ENCODE results near the gene OBP2B.
A peak's percentile ranks its signal among the peaks of the same experiment; 100 is the strongest.

- no peak for TF ChIP-seq POLR2A (IDR thresholded peaks at IDR 0.05)
- TF ChIP-seq, protein P1, sequence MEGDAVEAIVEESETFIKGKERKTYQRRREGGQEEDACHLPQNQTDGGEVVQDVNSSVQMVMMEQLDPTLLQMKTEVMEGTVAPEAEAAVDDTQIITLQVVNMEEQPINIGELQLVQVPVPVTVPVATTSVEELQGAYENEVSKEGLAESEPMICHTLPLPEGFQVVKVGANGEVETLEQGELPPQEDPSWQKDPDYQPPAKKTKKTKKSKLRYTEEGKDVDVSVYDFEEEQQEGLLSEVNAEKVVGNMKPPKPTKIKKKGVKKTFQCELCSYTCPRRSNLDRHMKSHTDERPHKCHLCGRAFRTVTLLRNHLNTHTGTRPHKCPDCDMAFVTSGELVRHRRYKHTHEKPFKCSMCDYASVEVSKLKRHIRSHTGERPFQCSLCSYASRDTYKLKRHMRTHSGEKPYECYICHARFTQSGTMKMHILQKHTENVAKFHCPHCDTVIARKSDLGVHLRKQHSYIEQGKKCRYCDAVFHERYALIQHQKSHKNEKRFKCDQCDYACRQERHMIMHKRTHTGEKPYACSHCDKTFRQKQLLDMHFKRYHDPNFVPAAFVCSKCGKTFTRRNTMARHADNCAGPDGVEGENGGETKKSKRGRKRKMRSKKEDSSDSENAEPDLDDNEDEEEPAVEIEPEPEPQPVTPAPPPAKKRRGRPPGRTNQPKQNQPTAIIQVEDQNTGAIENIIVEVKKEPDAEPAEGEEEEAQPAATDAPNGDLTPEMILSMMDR (IDR thresholded peaks at IDR 0.05), result peak; percentile 59 to 88 (median 71)
These were observed 24.1 kb downstream of the OBP2B start for GRCh38 chr9:133184971-133185370.

Measured in testis (tissue), 2 donors.